ENCODE measurements around the gene HCFC2. TPM values are rescaled to one million over a fixed set of nuclear protein-coding genes. Genes with fewer than 3 reads are reported as not detected.

HCFC2 gene
- total RNA-seq, 2 donors from 2014 or later: 7.6 to 11.1 TPM

DNA sequence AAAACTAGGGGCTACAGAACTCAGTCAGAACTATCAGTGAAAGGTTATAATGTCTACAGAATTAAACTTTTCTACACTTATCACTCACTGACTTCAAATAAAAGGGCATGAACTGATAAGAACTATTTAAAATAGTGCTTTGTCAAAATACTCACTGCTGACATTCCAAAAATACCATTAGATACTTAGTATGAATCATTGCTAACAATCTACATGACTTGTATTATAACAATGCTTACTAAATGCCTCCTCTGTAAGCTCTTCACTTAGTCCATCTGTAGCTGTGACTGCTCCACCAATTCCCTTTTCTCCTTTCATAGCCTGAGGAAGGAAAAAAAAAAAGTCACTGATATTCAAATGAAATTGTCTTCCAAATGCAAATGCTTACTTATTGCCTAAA lies 56.7 kb downstream of the HCFC2 start:
- no peak for DNase-seq
- no peak overlapping the region for H3K9ac ChIP-seq (ENCODE audit: low read depth in 2 of 2, low read length in 2 of 2)
- H3K27me3 ChIP-seq: no peaks in the 10 kb centered on the region
- no peak overlapping the region for H3K4me3 ChIP-seq
- peaks cover 5% of the 10 kb centered on the region for H3K36me3 ChIP-seq
- H3K27ac ChIP-seq: no peak overlapping the region
- TF ChIP-seq, protein P1, sequence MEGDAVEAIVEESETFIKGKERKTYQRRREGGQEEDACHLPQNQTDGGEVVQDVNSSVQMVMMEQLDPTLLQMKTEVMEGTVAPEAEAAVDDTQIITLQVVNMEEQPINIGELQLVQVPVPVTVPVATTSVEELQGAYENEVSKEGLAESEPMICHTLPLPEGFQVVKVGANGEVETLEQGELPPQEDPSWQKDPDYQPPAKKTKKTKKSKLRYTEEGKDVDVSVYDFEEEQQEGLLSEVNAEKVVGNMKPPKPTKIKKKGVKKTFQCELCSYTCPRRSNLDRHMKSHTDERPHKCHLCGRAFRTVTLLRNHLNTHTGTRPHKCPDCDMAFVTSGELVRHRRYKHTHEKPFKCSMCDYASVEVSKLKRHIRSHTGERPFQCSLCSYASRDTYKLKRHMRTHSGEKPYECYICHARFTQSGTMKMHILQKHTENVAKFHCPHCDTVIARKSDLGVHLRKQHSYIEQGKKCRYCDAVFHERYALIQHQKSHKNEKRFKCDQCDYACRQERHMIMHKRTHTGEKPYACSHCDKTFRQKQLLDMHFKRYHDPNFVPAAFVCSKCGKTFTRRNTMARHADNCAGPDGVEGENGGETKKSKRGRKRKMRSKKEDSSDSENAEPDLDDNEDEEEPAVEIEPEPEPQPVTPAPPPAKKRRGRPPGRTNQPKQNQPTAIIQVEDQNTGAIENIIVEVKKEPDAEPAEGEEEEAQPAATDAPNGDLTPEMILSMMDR (IDR thresholded peaks at IDR 0.05): no peak
- no peaks in the 10 kb centered on the region for H3K9me3 ChIP-seq
- H3K4me1 ChIP-seq: no peaks in the 10 kb centered on the region
- intact Hi-C loops (cut with DNase I): no loop called here

GRCh38 chr12:104122298-104122697 lies 58.0 kb downstream of the HCFC2 start:
- no peak for DNase-seq
- no peak overlapping the region for H3K27ac ChIP-seq
- no peaks in the 10 kb centered on the region for H3K4me1 ChIP-seq
- peaks cover 5% of the 10 kb centered on the region for H3K36me3 ChIP-seq
- no peaks in the 10 kb centered on the region for H3K27me3 ChIP-seq
- H3K4me3 ChIP-seq: no peak overlapping the region
- intact Hi-C loops (cut with DNase I): no loop called here
- H3K9ac ChIP-seq (ENCODE audit: low read depth in 2 of 2, low read length in 2 of 2): no peak overlapping the region
- no peaks in the 10 kb centered on the region for H3K9me3 ChIP-seq
- TF ChIP-seq, protein P1 (IDR thresholded peaks at IDR 0.05): no peak

- no peak overlapping the region for H3K27ac ChIP-seq
- H3K9me3 ChIP-seq: no peaks in the 10 kb centered on the region
- intact Hi-C loops (cut with DNase I): no loop called here
- TF ChIP-seq, protein P1 (IDR thresholded peaks at IDR 0.05): no peak
- no peaks in the 10 kb centered on the region for H3K4me1 ChIP-seq
- H3K36me3 ChIP-seq: peaks cover 5% of the 10 kb centered on the region
- DNase-seq: no peak
- H3K27me3 ChIP-seq: no peaks in the 10 kb centered on the region
- no peak overlapping the region for H3K9ac ChIP-seq (ENCODE audit: low read depth in 2 of 2, low read length in 2 of 2)
- H3K4me3 ChIP-seq: no peak overlapping the region
These were observed 62.2 kb downstream of the HCFC2 start for GRCh38 chr12:104126548-104126947.

GRCh38 chr12:104130760-104131159 lies 66.4 kb downstream of the HCFC2 start:
- no peak overlapping the region for H3K4me3 ChIP-seq
- TF ChIP-seq, protein P1 (IDR thresholded peaks at IDR 0.05): no peak

GRCh38 chr12:104131609-104132008 lies 67.3 kb downstream of the HCFC2 start:
- no peak overlapping the region for H3K9ac ChIP-seq (ENCODE audit: low read depth in 2 of 2, low read length in 2 of 2)
- H3K27me3 ChIP-seq: no peaks in the 10 kb centered on the region
- no peak overlapping the region for H3K4me3 ChIP-seq
- H3K36me3 ChIP-seq: no peaks in the 10 kb centered on the region
- intact Hi-C loops (cut with DNase I): no loop called here
- DNase-seq: no peak
- no peak overlapping the region for H3K27ac ChIP-seq
- no peaks in the 10 kb centered on the region for H3K9me3 ChIP-seq
- TF ChIP-seq, protein P1 (IDR thresholded peaks at IDR 0.05): no peak
- H3K4me1 ChIP-seq: no peaks in the 10 kb centered on the region

More at GRCh38 chr12:104130760-104131159, 66.4 kb downstream of the HCFC2 start:
- H3K27ac ChIP-seq: no peak overlapping the region
- H3K4me1 ChIP-seq: no peaks in the 10 kb centered on the region
- intact Hi-C loops (cut with DNase I): no loop called here
- H3K9ac ChIP-seq (ENCODE audit: low read depth in 2 of 2, low read length in 2 of 2): no peak overlapping the region
- H3K27me3 ChIP-seq: no peaks in the 10 kb centered on the region
- H3K9me3 ChIP-seq: no peaks in the 10 kb centered on the region
- H3K36me3 ChIP-seq: no peaks in the 10 kb centered on the region
- no peak for DNase-seq

Data from colonic mucosa (tissue), 4 donors.